CD4-positive, alpha-beta T cell treated with Interleukin-17A for 4 hours (primary cell): ENCODE results near the gene OR2B2.
"Not testable (repeated sequence)": the region's sequence is repeated elsewhere in the genome, so short reads cannot be mapped to it uniquely, and the experiment has no call there.

Experiments
- DNase-seq: peaks from one replicate; pipeline ENCODE4 v3.0.0-alpha.2; 2020; ENCODE audit warnings: mixed read lengths

OR2B2 gene

GRCh38 chr6:27911956-27912446 is at the start of gene OR2B2:
TSS of gene OR2B2 (minus strand) at chr6:27912396. CDS start at chr6:27912319, 77 bp downstream.
- DNase-seq: no peak

- no peak for DNase-seq
These were observed 45.3 kb upstream of the OR2B2 start for GRCh38 chr6:27957516-27957915.

DNA sequence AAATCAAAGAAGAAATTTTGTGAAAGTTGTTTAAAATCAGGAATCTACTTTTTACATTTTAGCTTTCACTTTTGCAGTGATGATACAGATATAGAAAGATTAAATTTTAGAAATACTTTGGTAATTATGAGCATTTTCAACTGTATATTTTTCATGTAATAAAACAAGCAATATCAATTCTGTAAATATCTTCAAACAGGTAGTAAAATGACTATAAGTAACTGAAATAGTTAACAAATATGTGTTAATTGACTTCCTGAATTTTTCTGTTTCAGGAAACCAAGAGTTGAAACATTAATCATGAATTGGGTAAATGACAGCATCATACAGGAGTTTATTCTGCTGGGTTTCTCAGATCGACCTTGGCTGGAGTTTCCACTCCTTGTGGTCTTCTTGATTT is 44.7 kb upstream of the OR2B2 start, which contains the start of gene OR2B6:
OR2B6 (plus strand) TSS at position 301 of the 400 bp plus-strand sequence; CDS start at position 301, 0 bp downstream.
- DNase-seq: no peak

DNA sequence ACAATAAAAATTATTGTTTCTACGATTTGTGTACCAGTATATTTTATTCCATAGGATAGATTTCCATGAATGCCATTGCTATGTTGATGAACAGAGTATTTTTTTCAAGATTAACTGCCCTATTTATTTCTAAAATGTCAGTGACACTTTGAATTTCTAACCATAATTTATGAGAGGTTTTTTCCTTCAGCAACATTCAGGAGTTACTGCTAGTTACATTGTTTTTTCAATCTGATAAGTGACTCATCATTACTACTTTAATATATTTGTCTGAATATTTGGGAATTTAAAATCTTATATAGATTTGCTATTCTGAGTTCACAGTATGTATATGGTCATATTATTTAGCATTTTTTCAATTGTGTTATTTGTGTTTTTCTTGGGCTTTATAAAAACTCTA is 38.8 kb upstream of the OR2B2 start:
- no peak for DNase-seq

DNA sequence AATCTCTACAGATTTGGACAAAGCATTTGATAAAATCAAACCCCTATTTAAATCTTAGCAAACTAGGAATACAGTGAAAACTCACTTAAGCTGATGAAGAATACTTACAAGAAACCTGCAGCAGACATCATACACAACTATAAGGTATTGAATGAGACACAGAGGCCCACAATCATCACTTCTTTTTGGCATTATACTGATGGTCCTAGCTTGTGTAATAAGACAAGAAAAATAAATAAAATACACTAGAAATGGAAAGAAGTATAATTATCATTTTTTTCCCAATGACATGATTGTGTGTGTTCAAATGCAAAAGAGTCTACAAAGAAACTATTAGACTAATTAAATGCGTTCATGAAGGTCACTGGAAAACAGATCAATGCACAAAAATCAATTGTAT is 36.0 kb upstream of the OR2B2 start:
- DNase-seq: no peak

DNA sequence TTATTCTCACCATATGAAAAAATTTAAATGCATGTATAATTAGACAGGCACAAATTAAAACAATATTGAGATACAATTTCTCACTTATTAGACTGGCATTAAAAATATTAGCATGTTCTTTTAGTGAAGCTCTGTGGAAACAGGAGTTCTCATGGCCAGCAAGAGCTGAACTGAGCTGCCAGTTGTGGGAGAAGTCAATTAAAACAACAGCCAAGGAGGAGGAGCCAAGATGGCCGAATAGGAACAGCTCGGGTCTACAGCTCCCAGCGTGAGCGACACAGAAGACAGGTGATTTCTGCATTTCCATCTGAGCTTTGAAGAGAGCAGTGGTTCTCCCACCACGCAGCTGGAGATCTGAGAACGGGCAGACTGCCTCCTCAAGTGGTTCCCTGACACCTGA is 30.9 kb upstream of the OR2B2 start:
- not testable (repeated sequence) for DNase-seq

- no peak for DNase-seq
These were observed 28.6 kb upstream of the OR2B2 start for GRCh38 chr6:27940766-27941165.

DNA sequence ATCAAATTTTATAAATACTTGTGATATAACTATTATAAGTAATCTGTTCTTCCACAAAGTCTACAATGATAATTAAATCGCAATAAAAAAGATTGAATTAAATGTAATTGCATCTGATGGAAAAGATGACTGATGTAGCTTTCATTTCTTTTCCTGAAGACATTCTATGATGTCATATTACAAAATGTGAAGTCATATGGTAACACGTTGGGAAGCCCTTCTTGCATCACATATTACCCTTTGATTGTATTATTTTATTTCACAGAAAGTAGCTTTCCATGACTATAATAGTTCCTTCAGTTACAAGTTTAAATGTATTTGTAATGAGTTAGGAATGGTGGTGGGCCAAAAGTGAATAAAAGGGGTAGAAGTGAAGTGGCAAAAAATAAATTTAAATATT is 19.0 kb upstream of the OR2B2 start:
- no peak for DNase-seq

GRCh38 chr6:27929930-27930329 is 17.7 kb upstream of the OR2B2 start:
- DNase-seq: not testable (repeated sequence)

GRCh38 chr6:27928041-27928440 is 15.8 kb upstream of the OR2B2 start:
- not testable (repeated sequence) for DNase-seq

GRCh38 chr6:27924179-27924578 is 12.0 kb upstream of the OR2B2 start:
- DNase-seq: no peak

GRCh38 chr6:27922949-27923348 is 10.8 kb upstream of the OR2B2 start:
- no peak for DNase-seq

DNA sequence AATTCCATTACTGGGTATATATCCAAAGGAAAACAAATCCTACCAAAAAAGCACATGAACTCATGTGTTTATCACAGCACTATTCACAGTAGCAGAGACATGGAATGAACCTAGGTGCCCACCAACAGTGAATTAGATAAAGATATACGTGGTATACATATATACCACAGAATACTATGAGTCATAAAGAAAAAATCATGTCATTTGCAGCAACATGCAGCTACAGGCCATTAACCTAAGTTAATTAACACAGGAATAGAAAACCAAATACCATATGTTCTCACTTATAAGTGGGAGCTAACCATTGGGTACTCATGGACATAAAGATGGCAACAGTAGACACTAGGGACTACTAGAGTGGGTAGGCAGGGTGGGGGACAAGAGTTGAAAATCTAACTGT is 4.2 kb downstream of the OR2B2 start:
- DNase-seq: no peak

DNA sequence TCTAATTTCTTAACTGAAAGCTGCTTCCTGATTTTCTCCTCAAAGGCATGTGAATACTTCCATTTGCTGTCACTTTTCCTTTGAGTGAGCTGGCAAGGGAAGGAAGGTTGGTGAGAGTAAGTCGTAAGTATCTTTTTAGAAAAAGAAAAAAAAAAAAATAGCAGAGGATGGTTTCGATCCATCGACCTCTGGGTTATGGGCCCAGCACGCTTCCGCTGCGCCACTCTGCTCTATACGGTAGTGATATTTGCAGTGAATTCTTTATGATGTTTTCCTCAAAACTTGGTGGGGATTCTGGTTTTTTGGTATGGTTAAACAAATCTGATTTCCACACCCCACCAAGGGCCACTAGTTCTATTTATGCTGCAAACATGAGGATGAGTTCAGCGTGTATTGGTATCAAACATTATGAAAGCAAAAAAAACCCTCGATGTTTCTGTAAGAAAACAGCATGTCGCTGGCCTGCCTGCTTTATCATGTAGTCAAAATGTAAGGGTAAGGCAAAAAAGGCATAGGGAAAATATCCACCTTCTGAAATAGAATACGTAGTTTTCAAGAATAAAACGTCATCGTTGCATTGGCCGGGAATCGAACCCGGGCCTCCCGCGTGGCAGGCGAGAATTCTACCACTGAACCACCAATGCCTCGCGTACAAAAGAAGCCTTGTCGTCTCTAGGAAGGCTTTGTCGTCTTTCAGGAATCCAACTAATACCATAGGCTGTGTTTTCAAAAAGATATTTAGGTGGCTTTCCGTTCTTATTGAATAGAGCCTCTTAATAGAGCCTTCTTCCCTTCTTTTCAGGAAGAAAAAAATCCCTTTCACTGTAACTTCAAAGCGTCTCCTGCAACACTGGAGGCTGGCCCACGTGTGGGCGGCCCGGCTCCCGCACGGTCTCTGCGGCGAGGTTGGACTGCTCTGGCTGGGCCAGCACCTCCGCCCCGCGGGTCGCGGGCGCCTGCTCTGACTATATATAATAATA is 9.6 kb downstream of the OR2B2 start:
- peak; percentile 88 for DNase-seq

DNA sequence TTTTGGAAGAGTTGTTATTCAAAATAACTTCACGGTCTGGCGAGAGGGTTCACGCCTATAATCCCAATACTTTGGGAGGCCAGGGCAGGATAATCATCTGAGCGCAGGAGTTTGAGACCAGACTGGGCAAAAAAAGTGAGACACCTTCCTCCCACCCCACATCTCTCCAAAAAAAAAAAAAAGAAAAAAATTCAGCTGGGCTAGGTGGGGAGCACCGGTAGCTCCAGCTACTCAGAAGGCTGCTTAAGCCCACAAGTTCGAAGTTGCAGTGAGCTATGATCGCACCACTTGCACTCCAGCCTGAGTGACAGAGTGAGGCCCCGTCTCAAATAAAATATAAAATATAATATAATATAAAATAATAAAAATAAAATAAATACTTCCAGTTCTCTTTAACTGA is 10.4 kb downstream of the OR2B2 start:
- no peak for DNase-seq

- not testable (repeated sequence) for DNase-seq
These were observed 12.0 kb downstream of the OR2B2 start for GRCh38 chr6:27900197-27900596.

DNA sequence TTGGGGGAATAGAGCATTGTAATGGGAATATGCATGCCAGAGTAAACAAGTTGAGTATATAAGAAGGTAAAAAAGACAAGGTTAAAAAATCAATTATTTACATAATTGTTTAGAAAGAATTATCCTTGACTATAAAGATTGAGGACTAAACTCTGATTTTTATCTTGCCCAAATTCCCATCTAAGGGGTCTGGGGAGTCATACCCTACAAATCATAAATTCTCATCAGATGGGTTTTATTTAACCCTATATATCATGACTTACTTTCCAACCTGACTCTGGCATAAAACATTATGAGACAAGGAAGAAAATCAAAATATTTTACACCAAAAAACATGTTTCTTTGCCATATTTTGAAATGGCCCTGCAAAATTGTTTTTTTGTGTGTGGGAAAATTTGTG is 12.7 kb downstream of the OR2B2 start:
- no peak for DNase-seq

- no peak for DNase-seq
These were observed 14.5 kb downstream of the OR2B2 start for GRCh38 chr6:27897580-27898206.

DNA sequence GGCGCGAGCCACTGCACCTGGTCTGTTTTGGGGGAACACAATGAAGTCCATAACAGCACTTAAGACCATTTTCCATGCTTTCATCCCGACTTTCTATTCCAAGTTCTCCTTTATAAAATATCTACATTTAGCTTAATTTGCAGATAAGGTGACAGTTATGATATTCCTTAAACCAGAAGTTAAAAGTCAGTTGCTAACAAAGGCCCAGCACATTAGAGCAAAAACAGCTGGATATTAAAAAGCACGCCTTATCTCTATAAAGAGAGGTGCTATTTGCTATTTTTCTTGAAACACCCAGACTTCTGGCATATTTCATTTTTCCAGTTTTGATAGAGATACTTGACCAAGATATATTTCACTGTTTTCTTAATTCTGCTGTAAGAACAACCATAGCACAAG is 15.8 kb downstream of the OR2B2 start:
- no peak for DNase-seq

DNA sequence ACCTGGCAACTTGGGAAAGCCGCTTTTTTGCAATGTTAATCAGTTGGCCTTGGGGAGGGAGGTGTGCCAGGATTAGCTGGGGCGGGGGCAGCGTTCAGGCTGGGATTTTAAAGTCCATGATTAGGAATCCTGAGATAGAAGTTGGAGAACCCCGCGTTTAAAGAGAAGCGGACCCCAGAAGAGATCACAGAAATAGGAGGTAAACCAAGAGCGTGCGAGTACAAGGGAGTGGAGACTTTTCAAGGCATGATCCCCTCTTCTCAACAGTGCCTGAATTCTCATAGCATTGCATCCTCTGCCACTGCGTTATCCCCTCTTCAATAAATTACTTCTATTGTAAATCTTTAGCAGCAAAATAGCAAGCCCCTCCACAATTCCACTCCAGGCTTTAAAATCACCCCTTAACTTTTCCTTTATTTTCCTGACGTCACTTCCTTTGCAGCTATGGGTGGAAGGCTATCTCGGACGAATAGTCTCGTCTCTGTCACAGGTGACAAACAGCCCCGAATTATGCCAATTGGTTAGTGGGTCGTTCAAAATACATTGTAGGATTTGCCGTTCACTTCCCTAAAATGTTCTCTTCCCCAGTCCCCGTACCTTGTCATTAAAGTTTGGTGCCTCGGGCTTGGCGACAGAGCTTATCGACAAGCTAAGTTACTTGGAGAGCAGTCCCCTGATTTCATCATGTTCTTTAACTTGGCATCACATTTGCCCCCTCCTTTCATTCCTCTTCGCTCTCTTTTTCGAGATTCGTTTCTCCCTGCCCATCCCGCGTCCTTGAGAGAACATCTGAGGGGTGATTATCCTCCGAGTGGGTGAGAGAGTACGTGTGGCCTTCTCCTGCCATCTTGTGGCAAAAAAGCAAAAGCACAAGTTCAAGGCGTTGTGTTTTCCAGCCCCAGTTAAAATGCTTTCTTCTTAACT is 17.1 kb downstream of the OR2B2 start:
- peak; percentile 68 for DNase-seq

DNA sequence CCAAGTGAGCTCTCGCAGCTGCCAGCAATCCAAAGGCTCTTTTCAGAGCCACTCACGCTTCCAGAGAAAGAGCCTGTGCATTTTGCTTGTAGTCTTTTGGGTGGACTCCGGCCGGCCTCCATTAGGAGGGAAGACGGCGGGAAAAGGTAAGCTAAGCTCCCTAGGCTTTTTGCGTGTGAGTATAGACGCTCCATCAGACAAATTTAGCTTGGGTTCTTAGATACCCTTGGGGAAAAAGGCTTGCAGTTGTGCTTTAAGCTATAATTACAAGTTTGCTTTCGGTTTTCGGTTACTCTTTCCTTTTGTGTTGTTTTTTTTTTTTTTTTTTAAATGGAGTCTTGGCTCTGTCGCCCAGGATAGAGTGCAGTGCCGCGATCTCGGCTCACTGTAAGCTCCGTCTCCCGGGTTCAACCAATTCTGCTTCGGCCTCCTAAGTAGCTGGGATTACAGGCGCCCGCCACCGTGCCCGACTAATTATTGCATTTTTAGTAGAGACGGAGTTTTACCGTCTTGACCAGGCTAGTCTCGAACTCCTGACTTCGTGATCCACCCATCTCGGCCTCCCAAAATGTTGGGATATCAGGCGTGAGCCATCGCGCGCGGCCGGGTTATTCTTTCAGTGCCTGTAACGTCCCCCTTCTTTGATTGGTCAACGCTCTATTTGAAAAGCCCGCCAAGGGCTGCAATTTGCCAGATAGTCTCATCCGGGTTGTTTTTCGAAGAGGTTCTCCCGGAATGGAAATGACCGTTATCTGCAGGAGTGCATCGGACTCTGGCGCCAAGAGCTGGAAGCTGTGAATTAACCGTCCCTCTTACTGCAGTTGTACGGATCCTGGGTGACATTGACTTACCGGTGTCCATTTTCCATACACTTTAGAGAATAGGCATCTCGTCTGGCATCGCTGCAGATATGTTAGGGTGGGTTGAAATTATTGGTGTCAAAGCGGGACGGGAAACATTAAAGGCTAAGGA is 18.1 kb downstream of the OR2B2 start:
- DNase-seq: peak; percentile 82
